GM19043 (cell line): Measurements from ENCODE around the gene FRS2.

Experiments
- ATAC-seq: cut with Tn5 transposase; IDR thresholded peaks from one replicate; pipeline ENCODE4 v1.9.1; 2021; ENCODE audit warnings: low read depth; ENCODE audit not compliant: unreplicated experiment

The FRS2 gene

GRCh38 chr12:69500631-69501030 is 30.4 kb downstream of the FRS2 start:
- ATAC-seq: no peak

GRCh38 chr12:69501154-69501895 is 31.1 kb downstream of the FRS2 start:
- ATAC-seq: no peak

- ATAC-seq: no peak
These were observed 32.3 kb downstream of the FRS2 start for GRCh38 chr12:69502345-69503081.

- no peak for ATAC-seq
These were observed 37.9 kb downstream of the FRS2 start for GRCh38 chr12:69508091-69508490.

- no peak for ATAC-seq
These were observed 38.4 kb downstream of the FRS2 start for GRCh38 chr12:69508621-69509020.

- ATAC-seq: no peak
These were observed 39.1 kb downstream of the FRS2 start for GRCh38 chr12:69509308-69509736.

- no peak for ATAC-seq
These were observed 40.0 kb downstream of the FRS2 start for GRCh38 chr12:69509904-69510827.

GRCh38 chr12:69511016-69511415 is 40.8 kb downstream of the FRS2 start:
- no peak for ATAC-seq

- ATAC-seq: no peak
These were observed 41.5 kb downstream of the FRS2 start for GRCh38 chr12:69511469-69512267.

- no peak for ATAC-seq
These were observed 42.6 kb downstream of the FRS2 start for GRCh38 chr12:69512820-69513219.

GRCh38 chr12:69513297-69513696 is 43.1 kb downstream of the FRS2 start:
- ATAC-seq: no peak

- no peak for ATAC-seq
These were observed 43.9 kb downstream of the FRS2 start for GRCh38 chr12:69514111-69514510.

GRCh38 chr12:69514845-69515244 is 44.7 kb downstream of the FRS2 start:
- no peak for ATAC-seq

- ATAC-seq: no peak
These were observed 45.3 kb downstream of the FRS2 start for GRCh38 chr12:69515394-69515930.

GRCh38 chr12:69516950-69517349 is 46.8 kb downstream of the FRS2 start:
- no peak for ATAC-seq

GRCh38 chr12:69517406-69517805 is 47.2 kb downstream of the FRS2 start:
- ATAC-seq: no peak

GRCh38 chr12:69519871-69520270 is 49.7 kb downstream of the FRS2 start:
- ATAC-seq: no peak

- no peak for ATAC-seq
These were observed 53.5 kb downstream of the FRS2 start for GRCh38 chr12:69523433-69524330.

GRCh38 chr12:69524331-69524630 is 54.1 kb downstream of the FRS2 start:
- no peak for ATAC-seq
